NCI-H2029 treated with DMSO at 0.1 percent for 48 hours (cell line): Measurements from ENCODE around the gene CMTR1.
"Not testable (repeated sequence)": the region's sequence is repeated elsewhere in the genome, so short reads cannot be mapped to it uniquely, and the experiment has no call there.

Experiments used
- DNase-seq: peaks from one replicate; lab custom pipeline; 2025; lab: John Stamatoyannopoulos, UW

Gene CMTR1, protein sequence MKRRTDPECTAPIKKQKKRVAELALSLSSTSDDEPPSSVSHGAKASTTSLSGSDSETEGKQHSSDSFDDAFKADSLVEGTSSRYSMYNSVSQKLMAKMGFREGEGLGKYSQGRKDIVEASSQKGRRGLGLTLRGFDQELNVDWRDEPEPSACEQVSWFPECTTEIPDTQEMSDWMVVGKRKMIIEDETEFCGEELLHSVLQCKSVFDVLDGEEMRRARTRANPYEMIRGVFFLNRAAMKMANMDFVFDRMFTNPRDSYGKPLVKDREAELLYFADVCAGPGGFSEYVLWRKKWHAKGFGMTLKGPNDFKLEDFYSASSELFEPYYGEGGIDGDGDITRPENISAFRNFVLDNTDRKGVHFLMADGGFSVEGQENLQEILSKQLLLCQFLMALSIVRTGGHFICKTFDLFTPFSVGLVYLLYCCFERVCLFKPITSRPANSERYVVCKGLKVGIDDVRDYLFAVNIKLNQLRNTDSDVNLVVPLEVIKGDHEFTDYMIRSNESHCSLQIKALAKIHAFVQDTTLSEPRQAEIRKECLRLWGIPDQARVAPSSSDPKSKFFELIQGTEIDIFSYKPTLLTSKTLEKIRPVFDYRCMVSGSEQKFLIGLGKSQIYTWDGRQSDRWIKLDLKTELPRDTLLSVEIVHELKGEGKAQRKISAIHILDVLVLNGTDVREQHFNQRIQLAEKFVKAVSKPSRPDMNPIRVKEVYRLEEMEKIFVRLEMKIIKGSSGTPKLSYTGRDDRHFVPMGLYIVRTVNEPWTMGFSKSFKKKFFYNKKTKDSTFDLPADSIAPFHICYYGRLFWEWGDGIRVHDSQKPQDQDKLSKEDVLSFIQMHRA

GRCh38 chr6:37432916-37433656, at the start of gene CMTR1:
Gene CMTR1, plus strand, starts transcription at chr6:37433221. Its CDS starts 2,409 bp downstream, at chr6:37435630.
- peak; percentile 65 for DNase-seq

- DNase-seq, result no peak
These were observed 44.4 kb upstream of the CMTR1 start for GRCh38 chr6:37388578-37388977.

GRCh38 chr6:37389857-37390256, 43.2 kb upstream of the CMTR1 start:
- DNase-seq, result no peak

DNA sequence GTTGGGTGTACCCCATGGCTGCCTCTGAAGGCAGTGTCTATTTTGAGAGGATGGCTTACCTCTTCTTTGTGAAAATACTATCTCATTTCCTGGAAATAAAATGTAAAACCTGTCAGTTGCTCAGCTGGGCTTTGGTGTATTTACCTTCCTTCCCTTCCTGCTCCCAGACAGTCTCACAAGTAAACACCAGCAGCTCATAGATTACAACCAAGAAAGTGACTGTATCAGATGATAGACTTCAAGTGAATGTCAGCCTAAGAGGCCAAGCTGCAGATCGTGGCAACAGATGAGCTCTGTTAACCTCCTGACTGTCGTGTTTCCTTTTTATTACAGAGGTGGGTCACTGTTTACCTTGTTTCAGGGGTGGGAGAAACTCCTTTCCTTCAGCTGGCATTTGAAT, 41.9 kb upstream of the CMTR1 start:
- no peak for DNase-seq

- no peak for DNase-seq
These were observed 40.2 kb upstream of the CMTR1 start for GRCh38 chr6:37392821-37393220.

GRCh38 chr6:37393381-37393929, 39.6 kb upstream of the CMTR1 start:
- DNase-seq, result no peak

- no peak for DNase-seq
These were observed 36.3 kb upstream of the CMTR1 start for GRCh38 chr6:37396571-37397180.

GRCh38 chr6:37399131-37399530, 33.9 kb upstream of the CMTR1 start:
- DNase-seq, result no peak

GRCh38 chr6:37399795-37400490, 33.1 kb upstream of the CMTR1 start:
- no peak for DNase-seq

DNA sequence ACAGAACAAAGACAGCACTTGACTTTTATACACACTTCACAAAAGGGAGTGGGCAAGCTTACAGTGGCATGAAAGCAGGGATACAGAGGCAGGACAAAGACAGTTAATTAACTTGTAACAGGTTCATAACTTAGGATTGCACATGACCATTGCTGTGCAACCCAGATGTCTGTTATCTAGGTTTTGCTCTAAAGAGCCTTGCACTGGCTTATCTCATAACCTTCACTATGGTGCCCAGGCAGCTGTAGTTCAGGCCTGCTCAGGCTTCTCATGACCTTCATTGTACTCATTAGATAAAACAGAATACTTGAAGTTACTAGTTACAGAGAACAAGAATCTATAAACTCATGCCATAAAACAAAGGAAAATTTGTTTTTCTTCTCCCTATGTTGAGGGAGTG, 31.4 kb upstream of the CMTR1 start:
- DNase-seq, result not testable (repeated sequence)

GRCh38 chr6:37406726-37407341, 26.2 kb upstream of the CMTR1 start:
- DNase-seq, result no peak

GRCh38 chr6:37407948-37408347, 25.1 kb upstream of the CMTR1 start:
- no peak for DNase-seq

- DNase-seq, result no peak
These were observed 23.5 kb upstream of the CMTR1 start for GRCh38 chr6:37409501-37409900.

DNA sequence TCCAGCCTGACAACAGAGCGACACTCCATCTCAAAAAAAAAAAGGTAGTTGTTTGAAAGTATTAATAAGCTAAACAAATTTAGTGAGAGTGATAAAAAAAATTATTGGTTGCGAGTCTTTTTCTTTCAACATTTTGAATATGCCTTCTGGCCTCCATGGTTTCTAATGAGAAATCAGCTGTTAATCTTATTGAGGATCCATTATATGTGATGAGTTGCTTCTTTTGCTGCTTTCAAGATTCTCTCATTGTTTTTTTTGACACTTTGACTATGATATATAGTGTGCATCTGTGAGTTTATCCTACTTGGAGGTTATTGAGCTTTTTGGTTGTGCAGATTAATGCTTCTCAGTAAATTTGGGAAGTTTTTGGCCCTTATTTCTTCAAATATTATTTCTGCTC, 15.6 kb upstream of the CMTR1 start:
- no peak for DNase-seq

DNA sequence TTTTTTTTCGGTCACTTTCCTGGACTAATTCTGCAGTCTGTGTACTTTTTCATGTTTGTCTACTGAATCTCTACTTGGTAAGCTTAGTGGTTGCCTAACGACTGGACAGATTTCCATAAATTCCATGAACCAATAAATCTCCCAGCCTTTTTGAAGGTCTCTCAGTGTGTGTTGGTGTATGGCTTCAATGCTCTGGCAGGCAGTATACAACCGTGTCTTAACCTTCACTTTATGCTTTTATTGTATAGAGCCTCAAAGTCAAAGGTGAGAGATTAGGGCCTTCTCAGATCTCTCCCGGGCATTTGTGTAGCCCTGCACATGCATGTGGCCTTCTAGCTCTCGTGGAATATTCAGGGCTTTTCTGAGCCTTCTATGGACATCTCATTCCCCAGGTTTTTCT, 14.3 kb upstream of the CMTR1 start:
- no peak for DNase-seq

DNA sequence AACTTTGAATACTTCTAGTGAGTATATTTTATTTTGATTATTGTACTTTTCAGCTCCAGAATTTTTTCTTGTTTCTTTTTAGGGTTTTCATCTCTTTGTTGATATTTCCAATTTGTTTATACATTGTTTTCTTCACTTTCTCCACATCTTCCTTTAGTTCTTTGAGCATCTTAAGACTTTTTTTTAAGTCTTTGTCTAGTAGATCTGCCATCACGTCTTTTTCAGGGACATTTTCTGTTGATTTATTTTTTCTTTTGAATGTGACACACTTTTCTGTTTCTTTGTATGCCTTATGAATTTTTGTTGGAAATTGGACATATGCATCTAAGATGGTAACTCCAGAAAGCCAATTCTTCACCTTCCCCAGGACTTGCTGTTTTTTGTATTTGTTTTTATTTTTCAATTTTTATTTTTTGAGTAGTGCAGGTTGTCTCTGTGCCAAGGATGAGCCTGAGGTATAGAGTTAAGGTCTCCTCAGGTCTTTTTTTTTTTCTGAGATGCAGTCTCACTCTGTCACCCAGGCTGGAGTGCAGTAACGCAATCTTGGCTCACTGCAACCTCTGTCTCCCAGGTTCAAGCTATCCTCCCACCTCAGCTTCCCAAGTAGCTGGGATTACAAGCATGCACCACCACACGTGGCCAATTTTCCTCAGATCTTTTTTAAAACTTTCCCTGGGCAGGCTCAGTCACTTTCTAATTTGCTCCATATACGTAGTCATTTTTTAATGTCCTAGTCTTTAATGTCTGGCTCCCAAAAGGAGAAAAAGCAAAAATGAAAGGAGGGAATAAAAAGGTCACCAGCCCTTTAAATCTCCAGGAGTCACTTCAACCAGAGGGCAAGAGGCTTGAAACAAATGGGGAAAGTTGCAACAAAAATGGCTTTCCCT, 6.7 kb upstream of the CMTR1 start:
- no peak for DNase-seq

GRCh38 chr6:37426945-37427510, 6.0 kb upstream of the CMTR1 start:
- DNase-seq, result no peak

DNA sequence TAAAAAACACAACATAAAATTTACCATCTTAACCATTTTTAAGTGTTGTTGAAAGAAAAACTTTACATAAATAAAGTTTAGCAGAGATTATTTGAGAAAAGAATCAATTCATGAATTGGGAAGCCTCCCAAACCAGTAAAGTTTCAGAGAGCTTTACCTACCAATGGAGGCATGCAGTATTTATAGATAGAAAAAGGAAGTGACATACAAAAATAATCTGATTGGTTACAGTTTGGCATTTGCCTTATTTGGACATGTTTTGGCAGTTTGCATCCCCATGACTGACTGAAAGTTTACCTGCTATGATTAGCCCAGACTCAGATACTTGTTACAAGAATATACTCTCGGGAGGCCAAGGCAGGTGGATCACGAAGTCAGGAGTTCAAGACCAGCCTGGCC, 3.7 kb upstream of the CMTR1 start:
- no peak for DNase-seq

- no peak for DNase-seq
These were observed 468 bp upstream of the CMTR1 start for GRCh38 chr6:37432590-37432915.
